Measurements from ENCODE around the gene MYO9A.

MYO9A gene

GRCh38 chr15:72011302-72011942 lies 106.5 kb downstream of the MYO9A start:
- Histone ChIP-seq H3K27me3 (ENCODE audit: insufficient read depth, poor library complexity, severe bottlenecking) (no peaks in the 10 kb centered on the region), H3K27ac (replicated peaks) (no peak overlapping the region), H3K4me3 (replicated peaks; ENCODE audit: insufficient read depth, low read length) (no peak overlapping the region)
- TF ChIP-seq POLR2AphosphoS5 (IDR thresholded peaks at IDR 0.05; ENCODE audit: low read depth) (no peak), GABPA (IDR thresholded peaks at IDR 0.05; ENCODE audit: low read depth) (no peak), SPI1 (IDR thresholded peaks at IDR 0.05; ENCODE audit: borderline replicate concordance, low read depth) (no peak)
- TF ChIP-seq, protein P1, sequence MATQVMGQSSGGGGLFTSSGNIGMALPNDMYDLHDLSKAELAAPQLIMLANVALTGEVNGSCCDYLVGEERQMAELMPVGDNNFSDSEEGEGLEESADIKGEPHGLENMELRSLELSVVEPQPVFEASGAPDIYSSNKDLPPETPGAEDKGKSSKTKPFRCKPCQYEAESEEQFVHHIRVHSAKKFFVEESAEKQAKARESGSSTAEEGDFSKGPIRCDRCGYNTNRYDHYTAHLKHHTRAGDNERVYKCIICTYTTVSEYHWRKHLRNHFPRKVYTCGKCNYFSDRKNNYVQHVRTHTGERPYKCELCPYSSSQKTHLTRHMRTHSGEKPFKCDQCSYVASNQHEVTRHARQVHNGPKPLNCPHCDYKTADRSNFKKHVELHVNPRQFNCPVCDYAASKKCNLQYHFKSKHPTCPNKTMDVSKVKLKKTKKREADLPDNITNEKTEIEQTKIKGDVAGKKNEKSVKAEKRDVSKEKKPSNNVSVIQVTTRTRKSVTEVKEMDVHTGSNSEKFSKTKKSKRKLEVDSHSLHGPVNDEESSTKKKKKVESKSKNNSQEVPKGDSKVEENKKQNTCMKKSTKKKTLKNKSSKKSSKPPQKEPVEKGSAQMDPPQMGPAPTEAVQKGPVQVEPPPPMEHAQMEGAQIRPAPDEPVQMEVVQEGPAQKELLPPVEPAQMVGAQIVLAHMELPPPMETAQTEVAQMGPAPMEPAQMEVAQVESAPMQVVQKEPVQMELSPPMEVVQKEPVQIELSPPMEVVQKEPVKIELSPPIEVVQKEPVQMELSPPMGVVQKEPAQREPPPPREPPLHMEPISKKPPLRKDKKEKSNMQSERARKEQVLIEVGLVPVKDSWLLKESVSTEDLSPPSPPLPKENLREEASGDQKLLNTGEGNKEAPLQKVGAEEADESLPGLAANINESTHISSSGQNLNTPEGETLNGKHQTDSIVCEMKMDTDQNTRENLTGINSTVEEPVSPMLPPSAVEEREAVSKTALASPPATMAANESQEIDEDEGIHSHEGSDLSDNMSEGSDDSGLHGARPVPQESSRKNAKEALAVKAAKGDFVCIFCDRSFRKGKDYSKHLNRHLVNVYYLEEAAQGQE (IDR thresholded peaks at IDR 0.05; ENCODE audit: insufficient replicate concordance, low read depth), result no peak
- TF ChIP-seq, protein P2, sequence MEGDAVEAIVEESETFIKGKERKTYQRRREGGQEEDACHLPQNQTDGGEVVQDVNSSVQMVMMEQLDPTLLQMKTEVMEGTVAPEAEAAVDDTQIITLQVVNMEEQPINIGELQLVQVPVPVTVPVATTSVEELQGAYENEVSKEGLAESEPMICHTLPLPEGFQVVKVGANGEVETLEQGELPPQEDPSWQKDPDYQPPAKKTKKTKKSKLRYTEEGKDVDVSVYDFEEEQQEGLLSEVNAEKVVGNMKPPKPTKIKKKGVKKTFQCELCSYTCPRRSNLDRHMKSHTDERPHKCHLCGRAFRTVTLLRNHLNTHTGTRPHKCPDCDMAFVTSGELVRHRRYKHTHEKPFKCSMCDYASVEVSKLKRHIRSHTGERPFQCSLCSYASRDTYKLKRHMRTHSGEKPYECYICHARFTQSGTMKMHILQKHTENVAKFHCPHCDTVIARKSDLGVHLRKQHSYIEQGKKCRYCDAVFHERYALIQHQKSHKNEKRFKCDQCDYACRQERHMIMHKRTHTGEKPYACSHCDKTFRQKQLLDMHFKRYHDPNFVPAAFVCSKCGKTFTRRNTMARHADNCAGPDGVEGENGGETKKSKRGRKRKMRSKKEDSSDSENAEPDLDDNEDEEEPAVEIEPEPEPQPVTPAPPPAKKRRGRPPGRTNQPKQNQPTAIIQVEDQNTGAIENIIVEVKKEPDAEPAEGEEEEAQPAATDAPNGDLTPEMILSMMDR (IDR thresholded peaks at IDR 0.05; ENCODE audit: insufficient read depth, low read length), result no peak
- DNase-seq (ENCODE audit: low read depth in 1 of 2, low spot score in 1 of 2), result no peak

DNA sequence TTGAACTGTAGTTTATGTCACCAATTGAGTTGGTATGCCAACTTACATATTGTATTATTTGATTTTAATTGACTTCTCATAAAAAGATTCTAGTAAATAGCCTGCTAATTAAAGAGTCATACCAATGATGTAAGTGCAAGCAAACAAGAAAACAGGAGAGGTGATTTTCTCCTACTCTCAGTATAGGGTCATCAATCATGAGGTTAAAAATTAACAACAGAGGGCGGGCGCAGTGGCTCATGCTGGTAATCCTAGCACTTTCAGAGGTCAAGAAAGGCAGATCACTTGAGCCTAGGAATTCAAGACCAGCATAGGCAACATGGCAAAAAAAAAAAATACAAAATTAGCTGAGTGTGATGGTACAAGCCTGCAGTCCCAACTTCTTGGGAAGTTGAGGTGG lies 108.7 kb downstream of the MYO9A start:
- no peak overlapping the region for H3K27ac ChIP-seq (replicated peaks)
- no peaks in the 10 kb centered on the region for H3K27me3 ChIP-seq (ENCODE audit: insufficient read depth, poor library complexity, severe bottlenecking)
- no peak for TF ChIP-seq POLR2AphosphoS5 (IDR thresholded peaks at IDR 0.05; ENCODE audit: low read depth)
- no peak for TF ChIP-seq SPI1 (IDR thresholded peaks at IDR 0.05; ENCODE audit: borderline replicate concordance, low read depth)
- TF ChIP-seq, protein P1 (IDR thresholded peaks at IDR 0.05; ENCODE audit: insufficient replicate concordance, low read depth), result no peak
- TF ChIP-seq, protein P2 (IDR thresholded peaks at IDR 0.05; ENCODE audit: insufficient read depth, low read length), result no peak
- no peak for TF ChIP-seq GABPA (IDR thresholded peaks at IDR 0.05; ENCODE audit: low read depth)
- no peak for DNase-seq (ENCODE audit: low read depth in 1 of 2, low spot score in 1 of 2)
- no peak overlapping the region for H3K4me3 ChIP-seq (replicated peaks; ENCODE audit: insufficient read depth, low read length)

DNA sequence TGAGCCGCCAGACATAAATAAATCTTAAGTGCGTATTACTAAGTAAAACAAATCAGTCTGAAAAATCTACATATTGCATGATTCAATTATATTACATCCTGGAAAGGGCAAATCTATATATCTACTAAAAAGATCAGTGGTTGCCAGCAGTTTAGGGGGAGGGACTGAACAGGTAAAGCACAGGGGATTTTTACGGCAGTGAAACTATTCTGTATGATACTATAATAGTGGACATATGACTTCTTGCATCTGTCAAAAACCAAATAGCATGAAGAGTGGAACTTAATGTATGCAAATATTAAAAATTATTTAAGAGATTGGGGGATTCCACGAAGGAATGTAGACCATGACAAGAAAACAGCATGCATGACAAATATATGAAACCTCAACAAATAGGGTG lies 111.6 kb downstream of the MYO9A start:
- DNase-seq (ENCODE audit: low read depth in 1 of 2, low spot score in 1 of 2), result no peak
- Histone ChIP-seq H3K27me3 (ENCODE audit: insufficient read depth, poor library complexity, severe bottlenecking) (no peaks in the 10 kb centered on the region), H3K27ac (replicated peaks) (no peak overlapping the region), H3K4me3 (replicated peaks; ENCODE audit: insufficient read depth, low read length) (no peak overlapping the region)
- TF ChIP-seq SPI1 (IDR thresholded peaks at IDR 0.05; ENCODE audit: borderline replicate concordance, low read depth), result no peak
- TF ChIP-seq, protein P2 (IDR thresholded peaks at IDR 0.05; ENCODE audit: insufficient read depth, low read length), result no peak
- TF ChIP-seq GABPA (IDR thresholded peaks at IDR 0.05; ENCODE audit: low read depth), result no peak
- no peak for TF ChIP-seq POLR2AphosphoS5 (IDR thresholded peaks at IDR 0.05; ENCODE audit: low read depth)
- TF ChIP-seq, protein P1 (IDR thresholded peaks at IDR 0.05; ENCODE audit: insufficient replicate concordance, low read depth), result no peak
